Hepatocyte (in vitro differentiated cells): Measurements from ENCODE around the gene AHCTF1. TPM values are rescaled to one million over a fixed set of nuclear protein-coding genes. Genes with fewer than 3 reads are reported as not detected.
"Not testable (repeated sequence)": the region's sequence is repeated elsewhere in the genome, so short reads cannot be mapped to it uniquely, and the experiment has no call there.

Experiments
- DNase-seq: peaks from one replicate; pipeline ENCODE4 v3.0.0-alpha.2; 2016; ENCODE audit warnings: low spot score
- H2AFZ ChIP-seq: fragments of 200-600 bp; sonication (generic); 2 replicates; pipeline ENCODE4 v1.6.0; 2016; ENCODE audit warnings: antibody characterized with exemption, mild to moderate bottlenecking
- H3K27ac ChIP-seq: fragments of 200-600 bp; sonication (generic); 2 replicates; pipeline ENCODE4 v1.5.1; 2016; ENCODE audit warnings: mild to moderate bottlenecking
- H3K27me3 ChIP-seq: fragments of 200-600 bp; sonication (generic); 2 replicates; pipeline ENCODE4 v1.6.1; 2016
- H3K36me3 ChIP-seq: fragments of 200-600 bp; sonication (generic); replicated peaks from 2 replicates; pipeline ENCODE4 v1.5.1; 2016; ENCODE audit warnings: low read depth; ENCODE audit not compliant: insufficient read depth
- H3K4me1 ChIP-seq: fragments of 200-600 bp; sonication (generic); 2 replicates; pipeline ENCODE4 v1.5.1; 2016; ENCODE audit warnings: mild to moderate bottlenecking, moderate library complexity; ENCODE audit not compliant: insufficient read depth
- H3K4me2 ChIP-seq: fragments of 200-600 bp; sonication (generic); 2 replicates; pipeline ENCODE4 v1.6.0; 2016
- H3K4me3 ChIP-seq: fragments of 200-600 bp; sonication (generic); 2 replicates; pipeline ENCODE4 v1.5.1; 2016; ENCODE audit warnings: mild to moderate bottlenecking
- H3K79me2 ChIP-seq: fragments of 200-600 bp; sonication (generic); 2 replicates; pipeline ENCODE4 v1.6.0; 2017; ENCODE audit warnings: mild to moderate bottlenecking
- H3K9me2 ChIP-seq: fragments of 200-600 bp; sonication (generic); replicated peaks from 2 replicates; pipeline ENCODE4 v1.6.0; 2017; ENCODE audit warnings: mild to moderate bottlenecking; ENCODE audit not compliant: insufficient read depth
- H3K9me3 ChIP-seq: fragments of 200-600 bp; sonication (generic); 2 replicates; pipeline ENCODE4 v1.5.1; 2016; ENCODE audit warnings: low read depth, mild to moderate bottlenecking
- H4K20me1 ChIP-seq: fragments of 200-600 bp; sonication (generic); 2 replicates; pipeline ENCODE4 v1.6.0; 2016; ENCODE audit warnings: mild to moderate bottlenecking; ENCODE audit not compliant: insufficient read depth, poor library complexity, severe bottlenecking
- EZH2 ChIP-seq: fragments of 200-600 bp; sonication (generic); IDR thresholded peaks from 2 replicates; pipeline ENCODE4 v1.6.1; 2016; ENCODE audit warnings: antibody characterized with exemption, mild to moderate bottlenecking, borderline replicate concordance
- EZH2phosphoT487 ChIP-seq: fragments of 200-600 bp; sonication (generic); IDR thresholded peaks from one replicate; pipeline ENCODE4 v1.6.1; 2018; ENCODE audit warnings: antibody characterized with exemption, mild to moderate bottlenecking, low read depth, moderate library complexity; ENCODE audit not compliant: unreplicated experiment, severe bottlenecking
- WGBS: methylation state at CpG from one replicate; pipeline ENCODE4 v1.1.6; 2016; ENCODE audit warnings: low lambda C conversion rate; ENCODE audit errors: missing lambda C conversion rate; 5-methylcytosine and 5-hydroxymethylcytosine counted together
- polyA plus RNA-seq: library from polyadenylated mRNA; unstranded; fragments of >200 nt; fragmentation: Nextera tagmentation; extraction: Ambion mirVana; gene quantifications from 2 replicates; pipeline ENCODE4 v1.2.1, GENCODE V29; 2016
- total RNA-seq: library from RNA; depleted of rRNA; stranded (reverse); fragments of >200 nt; gene quantifications from 2 replicates; pipeline ENCODE4 v1.2.3, GENCODE V29; 2014
- TF ChIP-seq, protein P1 (sequence below): fragments of 200-600 bp; sonication (generic); IDR thresholded peaks from 2 replicates; pipeline ENCODE4 v1.5.1; 2016; ENCODE audit warnings: antibody characterized with exemption, mild to moderate bottlenecking; ENCODE audit not compliant: poor library complexity

Gene AHCTF1
- total and polyA plus RNA-seq, 2 experiments from 2014 or later, result 9.7 to 36.4 TPM

- H3K4me1 ChIP-seq, result no peaks in the 10 kb centered on the region
- peaks cover 3% of the 10 kb centered on the region for H3K79me2 ChIP-seq
- DNase-seq, result no peak
- peaks cover 5% of the 10 kb centered on the region for H3K36me3 ChIP-seq
- no peak overlapping the region for H2AFZ ChIP-seq
- no peak overlapping the region for H3K4me2 ChIP-seq
- no peak overlapping the region for H3K4me3 ChIP-seq
- no peaks in the 10 kb centered on the region for H3K9me3 ChIP-seq
- 94% methylated on average over 4 of the region's 4 CpGs for WGBS
- TF ChIP-seq EZH2, result no peak
- TF ChIP-seq EZH2phosphoT487, result no peak
- TF ChIP-seq, protein P1, sequence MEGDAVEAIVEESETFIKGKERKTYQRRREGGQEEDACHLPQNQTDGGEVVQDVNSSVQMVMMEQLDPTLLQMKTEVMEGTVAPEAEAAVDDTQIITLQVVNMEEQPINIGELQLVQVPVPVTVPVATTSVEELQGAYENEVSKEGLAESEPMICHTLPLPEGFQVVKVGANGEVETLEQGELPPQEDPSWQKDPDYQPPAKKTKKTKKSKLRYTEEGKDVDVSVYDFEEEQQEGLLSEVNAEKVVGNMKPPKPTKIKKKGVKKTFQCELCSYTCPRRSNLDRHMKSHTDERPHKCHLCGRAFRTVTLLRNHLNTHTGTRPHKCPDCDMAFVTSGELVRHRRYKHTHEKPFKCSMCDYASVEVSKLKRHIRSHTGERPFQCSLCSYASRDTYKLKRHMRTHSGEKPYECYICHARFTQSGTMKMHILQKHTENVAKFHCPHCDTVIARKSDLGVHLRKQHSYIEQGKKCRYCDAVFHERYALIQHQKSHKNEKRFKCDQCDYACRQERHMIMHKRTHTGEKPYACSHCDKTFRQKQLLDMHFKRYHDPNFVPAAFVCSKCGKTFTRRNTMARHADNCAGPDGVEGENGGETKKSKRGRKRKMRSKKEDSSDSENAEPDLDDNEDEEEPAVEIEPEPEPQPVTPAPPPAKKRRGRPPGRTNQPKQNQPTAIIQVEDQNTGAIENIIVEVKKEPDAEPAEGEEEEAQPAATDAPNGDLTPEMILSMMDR, result no peak
- peak overlapping the region; percentile 31 for H3K27ac ChIP-seq
- H4K20me1 ChIP-seq, result no peaks in the 10 kb centered on the region
- no peaks in the 10 kb centered on the region for H3K9me2 ChIP-seq
- no peaks in the 10 kb centered on the region for H3K27me3 ChIP-seq
These were observed 71.3 kb downstream of the AHCTF1 start for GRCh38 chr1:246860401-246860800.

- Histone ChIP-seq H3K9me3 (no peaks in the 10 kb centered on the region), H3K4me1 (no peaks in the 10 kb centered on the region), H3K27ac (no peak overlapping the region), H4K20me1 (no peaks in the 10 kb centered on the region), H2AFZ (no peak overlapping the region), H3K4me3 (no peak overlapping the region), H3K27me3 (no peaks in the 10 kb centered on the region), H3K9me2 (no peaks in the 10 kb centered on the region), H3K36me3 (peaks cover 8% of the 10 kb centered on the region), H3K79me2 (peaks cover 3% of the 10 kb centered on the region), H3K4me2 (no peak overlapping the region)
- no peak for DNase-seq
- WGBS, result 95% methylated on average over 1 of the region's 1 CpG
- TF ChIP-seq EZH2 (no peak), EZH2phosphoT487 (no peak)
- TF ChIP-seq, protein P1, result no peak
These were observed 75.4 kb downstream of the AHCTF1 start for GRCh38 chr1:246856371-246856770.

GRCh38 chr1:246850640-246851039, 81.1 kb downstream of the AHCTF1 start:
- H3K4me3 ChIP-seq, H3K27me3 ChIP-seq, H3K4me1 ChIP-seq, H3K27ac ChIP-seq, H3K79me2 ChIP-seq, H4K20me1 ChIP-seq, H3K9me2 ChIP-seq, H2AFZ ChIP-seq, DNase-seq, H3K4me2 ChIP-seq, H3K9me3 ChIP-seq: not testable (repeated sequence)
- WGBS, result 87% methylated on average over 5 of the region's 5 CpGs
- H3K36me3 ChIP-seq, result peaks cover 10% of the 10 kb centered on the region

- no peaks in the 10 kb centered on the region for H3K79me2 ChIP-seq
- no peak overlapping the region for H3K4me2 ChIP-seq
- H3K9me2 ChIP-seq, result no peaks in the 10 kb centered on the region
- no peak overlapping the region for H2AFZ ChIP-seq
- no peak for DNase-seq
- H3K36me3 ChIP-seq, result no peaks in the 10 kb centered on the region
- WGBS, result 68% methylated on average over 5 of the region's 5 CpGs
- no peak overlapping the region for H3K27ac ChIP-seq
- no peaks in the 10 kb centered on the region for H3K9me3 ChIP-seq
- H3K4me1 ChIP-seq, result no peaks in the 10 kb centered on the region
- H3K4me3 ChIP-seq, result no peak overlapping the region
- TF ChIP-seq EZH2 (no peak), EZH2phosphoT487 (no peak)
- TF ChIP-seq, protein P1, result no peak
- no peaks in the 10 kb centered on the region for H3K27me3 ChIP-seq
- H4K20me1 ChIP-seq, result no peaks in the 10 kb centered on the region
These were observed 87.9 kb downstream of the AHCTF1 start for GRCh38 chr1:246843876-246844275.

DNA sequence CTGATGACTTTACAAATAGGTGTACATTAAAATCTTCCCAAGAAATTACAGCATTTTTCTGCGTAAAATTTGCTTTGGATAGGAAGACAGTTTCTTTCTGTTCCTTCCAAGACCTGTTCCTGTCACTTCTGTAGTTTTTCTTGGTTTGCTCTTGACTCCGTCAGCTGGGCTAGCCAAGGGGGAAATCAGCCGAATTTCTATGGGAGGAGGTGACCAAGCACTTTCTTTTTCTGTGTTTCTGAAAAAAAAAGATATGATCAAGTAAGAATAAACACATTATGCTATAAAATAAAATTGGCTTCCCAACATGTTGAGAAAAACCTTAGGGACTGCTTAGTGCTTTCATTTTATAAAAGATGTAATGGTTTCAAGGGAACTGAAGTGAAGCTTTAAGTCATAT, 91.0 kb downstream of the AHCTF1 start:
- not testable (repeated sequence) for H3K9me2 ChIP-seq, H3K4me2 ChIP-seq, H3K4me1 ChIP-seq, H3K27me3 ChIP-seq, H3K4me3 ChIP-seq, H3K27ac ChIP-seq, H4K20me1 ChIP-seq, H3K9me3 ChIP-seq, H3K36me3 ChIP-seq, DNase-seq, H2AFZ ChIP-seq, H3K79me2 ChIP-seq
- WGBS, result 91% methylated on average over 3 of the region's 3 CpGs
